Activated T-helper 1 cell treated with Interleukin-2 at 50 U/mL for 16 hours (primary cell): ENCODE measurements around the gene PLEKHS1.
"Not testable (repeated sequence)": the region's sequence is repeated elsewhere in the genome, so short reads cannot be mapped to it uniquely, and the experiment has no call there.

Source experiments
- DNase-seq: peaks from one replicate; pipeline ENCODE4 v3.0.0-alpha.2; 2020; ENCODE audit warnings: low read depth

PLEKHS1 gene

GRCh38 chr10:113801569-113801968 is 50.1 kb downstream of the PLEKHS1 start:
- no peak for DNase-seq

- no peak for DNase-seq
These were observed 51.5 kb downstream of the PLEKHS1 start for GRCh38 chr10:113802997-113803396.

- no peak for DNase-seq
These were observed 55.0 kb downstream of the PLEKHS1 start for GRCh38 chr10:113806503-113806902.

GRCh38 chr10:113808168-113808567 is 56.7 kb downstream of the PLEKHS1 start:
- no peak for DNase-seq

GRCh38 chr10:113814700-113815099 is 63.2 kb downstream of the PLEKHS1 start:
- not testable (repeated sequence) for DNase-seq

- no peak for DNase-seq
These were observed 68.5 kb downstream of the PLEKHS1 start for GRCh38 chr10:113819989-113820388.

GRCh38 chr10:113820507-113820906 is 69.0 kb downstream of the PLEKHS1 start:
- no peak for DNase-seq

GRCh38 chr10:113821306-113821705 is 69.8 kb downstream of the PLEKHS1 start:
- not testable (repeated sequence) for DNase-seq

- no peak for DNase-seq
These were observed 70.7 kb downstream of the PLEKHS1 start for GRCh38 chr10:113822174-113822573.

GRCh38 chr10:113823389-113823788 is 71.9 kb downstream of the PLEKHS1 start:
- no peak for DNase-seq

- DNase-seq = no peak
These were observed 74.3 kb downstream of the PLEKHS1 start for GRCh38 chr10:113825791-113826190.

- DNase-seq = not testable (repeated sequence)
These were observed 77.1 kb downstream of the PLEKHS1 start for GRCh38 chr10:113828567-113828966.
